Measurements from ENCODE around the gene RALGAPB. TPM values are rescaled to one million over a fixed set of nuclear protein-coding genes. Genes with fewer than 3 reads are reported as not detected.
"Not testable (repeated sequence)": the region's sequence is repeated elsewhere in the genome, so short reads cannot be mapped to it uniquely, and the experiment has no call there.

The RALGAPB gene
- total RNA-seq, 1 experiment from 2014 or later, result 4.8 TPM

- no peak for DNase-seq (ENCODE audit: low read depth)
- in situ Hi-C loops (cut with HindIII; ENCODE audit: low pct_unique_long_range_greater_than_20kb, low sequenced_read_pairs), result no loop called here
Observed at GRCh38 chr20:38471245-38471644, 1.4 kb upstream of the RALGAPB start.

- no peak for DNase-seq (ENCODE audit: low read depth)
- in situ Hi-C loops (cut with HindIII; ENCODE audit: low pct_unique_long_range_greater_than_20kb, low sequenced_read_pairs), result no loop called here
Observed at GRCh38 chr20:38471987-38472512, 593 bp upstream of the RALGAPB start.

- no peak for DNase-seq (ENCODE audit: low read depth)
- in situ Hi-C loops (cut with HindIII; ENCODE audit: low pct_unique_long_range_greater_than_20kb, low sequenced_read_pairs), result no loop called here
Observed at GRCh38 chr20:38473367-38473795, 738 bp downstream of the RALGAPB start.

- in situ Hi-C loops (cut with HindIII; ENCODE audit: low pct_unique_long_range_greater_than_20kb, low sequenced_read_pairs), result no loop called here
- no peak for DNase-seq (ENCODE audit: low read depth)
Observed at GRCh38 chr20:38477747-38478146, 5.1 kb downstream of the RALGAPB start.

GRCh38 chr20:38479596-38479995, 7.0 kb downstream of the RALGAPB start:
- in situ Hi-C loops (cut with HindIII; ENCODE audit: low pct_unique_long_range_greater_than_20kb, low sequenced_read_pairs), result no loop called here

GRCh38 chr20:38485041-38485440, 12.4 kb downstream of the RALGAPB start:
- no peak for DNase-seq (ENCODE audit: low read depth)
- in situ Hi-C loops (cut with HindIII; ENCODE audit: low pct_unique_long_range_greater_than_20kb, low sequenced_read_pairs), result no loop called here

More at GRCh38 chr20:38479596-38479995, 7.0 kb downstream of the RALGAPB start:
- no peak for DNase-seq (ENCODE audit: low read depth)

GRCh38 chr20:38489181-38489580, 16.5 kb downstream of the RALGAPB start:
- in situ Hi-C loops (cut with HindIII; ENCODE audit: low pct_unique_long_range_greater_than_20kb, low sequenced_read_pairs), result no loop called here
- DNase-seq (ENCODE audit: low read depth), result no peak

- no peak for DNase-seq (ENCODE audit: low read depth)
Observed at GRCh38 chr20:38497246-38497935, 24.7 kb downstream of the RALGAPB start.

GRCh38 chr20:38498909-38499308, 26.3 kb downstream of the RALGAPB start:
- in situ Hi-C loops (cut with HindIII; ENCODE audit: low pct_unique_long_range_greater_than_20kb, low sequenced_read_pairs), result no loop called here
- no peak for DNase-seq (ENCODE audit: low read depth)

More at GRCh38 chr20:38497246-38497935, 24.7 kb downstream of the RALGAPB start:
- in situ Hi-C loops (cut with HindIII; ENCODE audit: low pct_unique_long_range_greater_than_20kb, low sequenced_read_pairs), result no loop called here

- DNase-seq (ENCODE audit: low read depth), result no peak
Observed at GRCh38 chr20:38499366-38499765, 26.7 kb downstream of the RALGAPB start.

GRCh38 chr20:38501858-38502436, 29.3 kb downstream of the RALGAPB start:
- in situ Hi-C loops (cut with HindIII; ENCODE audit: low pct_unique_long_range_greater_than_20kb, low sequenced_read_pairs), result no loop called here
- no peak for DNase-seq (ENCODE audit: low read depth)

More at GRCh38 chr20:38499366-38499765, 26.7 kb downstream of the RALGAPB start:
- in situ Hi-C loops (cut with HindIII; ENCODE audit: low pct_unique_long_range_greater_than_20kb, low sequenced_read_pairs), result no loop called here

- in situ Hi-C loops (cut with HindIII; ENCODE audit: low pct_unique_long_range_greater_than_20kb, low sequenced_read_pairs), result no loop called here
- DNase-seq (ENCODE audit: low read depth), result no peak
Observed at GRCh38 chr20:38504368-38505090, 31.9 kb downstream of the RALGAPB start.

GRCh38 chr20:38505091-38505455, 32.4 kb downstream of the RALGAPB start:
- in situ Hi-C loops (cut with HindIII; ENCODE audit: low pct_unique_long_range_greater_than_20kb, low sequenced_read_pairs), result no loop called here

GRCh38 chr20:38511726-38512125, 39.1 kb downstream of the RALGAPB start:
- DNase-seq (ENCODE audit: low read depth); in situ Hi-C loops (cut with HindIII; ENCODE audit: low pct_unique_long_range_greater_than_20kb, low sequenced_read_pairs): not testable (repeated sequence)

More at GRCh38 chr20:38505091-38505455, 32.4 kb downstream of the RALGAPB start:
- no peak for DNase-seq (ENCODE audit: low read depth)

GRCh38 chr20:38514185-38514584, 41.5 kb downstream of the RALGAPB start:
- no peak for DNase-seq (ENCODE audit: low read depth)
- in situ Hi-C loops (cut with HindIII; ENCODE audit: low pct_unique_long_range_greater_than_20kb, low sequenced_read_pairs), result no loop called here

GRCh38 chr20:38514947-38515346, 42.3 kb downstream of the RALGAPB start:
- no peak for DNase-seq (ENCODE audit: low read depth)
- in situ Hi-C loops (cut with HindIII; ENCODE audit: low pct_unique_long_range_greater_than_20kb, low sequenced_read_pairs), result no loop called here

GRCh38 chr20:38515631-38516030, 43.0 kb downstream of the RALGAPB start:
- in situ Hi-C loops (cut with HindIII; ENCODE audit: low pct_unique_long_range_greater_than_20kb, low sequenced_read_pairs), result no loop called here
- DNase-seq (ENCODE audit: low read depth), result no peak

- in situ Hi-C loops (cut with HindIII; ENCODE audit: low pct_unique_long_range_greater_than_20kb, low sequenced_read_pairs), result no loop called here
- no peak for DNase-seq (ENCODE audit: low read depth)
Observed at GRCh38 chr20:38519426-38519825, 46.8 kb downstream of the RALGAPB start.

GRCh38 chr20:38520261-38520660, 47.6 kb downstream of the RALGAPB start:
- no peak for DNase-seq (ENCODE audit: low read depth)
- in situ Hi-C loops (cut with HindIII; ENCODE audit: low pct_unique_long_range_greater_than_20kb, low sequenced_read_pairs), result no loop called here
